GM19240 (cell line): ENCODE results near the gene CTAG1B.
"Not testable (repeated sequence)": the region's sequence is repeated elsewhere in the genome, so short reads cannot be mapped to it uniquely, and the experiment has no call there.

ENCODE experiments used
- DNase-seq: peaks from one replicate; pipeline ENCODE4 v3.0.0; 2011; ENCODE audit warnings: low spot score; ENCODE audit not compliant: insufficient read length

Gene CTAG1B

GRCh38 chrX:154619182-154619581 is at the start of gene CTAG1B:
CTAG1B (minus strand) TSS chrX:154619282; CDS start chrX:154619218, 64 bp downstream.
- not testable (repeated sequence) for DNase-seq

- DNase-seq, result no peak
Observed at GRCh38 chrX:154661899-154662298, 42.8 kb upstream of the CTAG1B start.

- DNase-seq, result no peak
Observed at GRCh38 chrX:154661170-154661569, 42.1 kb upstream of the CTAG1B start.

DNA sequence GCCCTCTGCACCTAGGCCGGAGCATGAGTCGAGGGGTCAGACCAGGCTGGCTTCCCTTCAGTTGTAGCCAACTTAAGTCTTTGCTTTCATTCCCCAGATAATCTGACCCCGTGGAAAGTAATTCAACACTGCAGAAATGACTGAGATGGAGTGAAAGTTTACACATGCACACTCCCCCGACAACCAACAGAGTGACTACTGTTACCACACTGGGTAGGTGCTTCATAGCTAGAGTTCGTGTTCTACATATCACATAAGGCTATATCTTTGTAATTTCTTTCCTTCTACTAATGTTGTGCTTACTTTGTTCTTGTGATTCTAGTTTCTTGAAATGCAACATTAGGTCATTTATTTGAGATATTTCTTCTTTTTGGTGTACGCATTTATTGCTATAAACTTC is 41.5 kb upstream of the CTAG1B start:
- DNase-seq, result no peak

DNA sequence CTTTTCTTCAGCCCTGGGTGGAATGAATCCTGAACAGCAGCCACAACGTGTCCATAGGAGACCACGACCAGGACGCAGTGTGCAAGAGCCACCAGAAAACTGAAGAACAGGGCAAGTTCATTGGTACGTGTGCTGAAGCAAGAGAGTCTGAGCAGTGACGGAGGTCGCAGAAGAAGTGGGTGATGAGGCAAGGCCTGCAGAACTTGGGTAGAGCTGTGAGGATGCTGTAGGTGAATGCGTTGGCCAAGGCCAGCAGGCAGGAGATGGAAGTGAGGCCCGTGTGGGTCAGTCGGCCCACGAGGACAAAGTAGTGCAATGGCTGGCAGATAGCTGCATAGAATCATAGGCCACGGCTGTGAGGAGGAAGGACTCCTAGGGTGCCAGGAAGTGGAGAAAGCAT is 39.9 kb upstream of the CTAG1B start:
- DNase-seq, result no peak

- DNase-seq, result no peak
Observed at GRCh38 chrX:154658187-154658586, 39.1 kb upstream of the CTAG1B start.

DNA sequence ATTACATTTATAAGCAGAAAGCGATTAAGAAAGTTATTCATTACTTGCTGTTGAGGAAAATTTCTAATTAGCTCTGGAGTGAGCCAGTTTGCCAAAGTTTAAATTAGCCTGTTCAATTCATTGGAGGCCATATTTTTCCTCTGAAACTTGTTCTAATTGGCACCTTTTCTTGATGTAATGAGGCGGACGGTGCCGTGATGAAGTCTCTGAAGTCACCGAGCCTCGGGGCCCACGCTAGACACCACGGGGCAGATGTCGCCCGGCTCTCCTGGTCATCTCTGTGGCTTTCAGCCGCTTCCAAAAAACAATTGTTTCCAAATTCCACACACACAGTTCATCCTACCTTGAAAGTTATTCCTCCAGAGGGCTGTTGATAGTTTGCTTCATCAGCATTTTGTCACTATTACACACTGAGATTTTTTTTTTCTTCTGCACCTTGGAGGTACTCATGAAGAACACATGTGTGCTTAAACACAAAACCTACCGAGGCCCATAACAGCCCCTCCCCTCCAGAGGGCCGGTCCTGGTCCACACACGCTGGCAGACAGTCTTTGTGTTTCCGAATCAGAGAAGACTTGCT is 38.2 kb upstream of the CTAG1B start:
- no peak for DNase-seq

GRCh38 chrX:154655786-154656185 is 36.7 kb upstream of the CTAG1B start:
- no peak for DNase-seq

DNA sequence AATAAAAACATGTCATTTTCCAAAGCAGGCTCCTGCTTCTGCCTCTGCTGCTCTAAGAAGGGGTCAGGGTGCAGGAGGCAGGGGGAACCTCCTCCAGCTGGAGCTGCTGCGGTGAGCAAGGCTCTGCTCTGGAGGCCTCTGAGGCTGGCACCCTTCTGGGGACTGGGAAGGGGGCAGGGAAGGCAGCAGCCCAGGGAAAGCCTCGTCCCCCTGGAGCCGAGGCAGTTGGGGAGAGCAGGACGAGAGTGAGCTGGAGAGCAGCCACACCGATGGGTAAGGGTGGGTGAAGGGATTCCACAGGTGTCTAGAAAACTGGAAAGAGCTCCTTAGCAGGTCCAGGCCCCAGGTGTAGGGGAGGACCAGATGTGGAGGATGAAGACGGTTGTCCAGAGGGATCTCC is 36.3 kb upstream of the CTAG1B start:
- DNase-seq, result no peak

GRCh38 chrX:154654925-154655324 is 35.8 kb upstream of the CTAG1B start:
- no peak for DNase-seq

DNA sequence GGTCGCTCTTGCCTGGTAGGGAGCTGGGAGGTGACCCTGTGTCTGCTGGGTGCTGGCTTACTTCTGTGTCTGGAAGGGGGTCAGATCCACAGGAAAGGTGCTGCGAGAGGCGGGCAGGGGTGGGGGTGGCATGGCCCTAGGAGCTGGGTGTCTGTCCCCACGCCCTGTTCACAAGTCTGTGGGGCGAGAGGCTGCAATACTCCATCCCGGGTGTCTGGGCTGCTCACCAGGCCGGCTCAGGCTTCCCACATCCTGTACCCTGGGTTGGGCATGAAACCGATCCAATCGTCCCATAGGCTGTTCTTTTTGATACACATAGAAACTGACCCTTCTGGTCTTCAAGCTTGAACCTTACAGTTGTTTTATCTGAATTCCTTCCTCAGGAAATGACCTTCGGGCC is 35.3 kb upstream of the CTAG1B start:
- DNase-seq, result no peak

- DNase-seq, result not testable (repeated sequence)
Observed at GRCh38 chrX:154653413-154653812, 34.3 kb upstream of the CTAG1B start, which contains the start of gene CTAG2. CTAG2 (minus strand) TSS chrX:154653579; CDS start chrX:154653515, 64 bp downstream.

DNA sequence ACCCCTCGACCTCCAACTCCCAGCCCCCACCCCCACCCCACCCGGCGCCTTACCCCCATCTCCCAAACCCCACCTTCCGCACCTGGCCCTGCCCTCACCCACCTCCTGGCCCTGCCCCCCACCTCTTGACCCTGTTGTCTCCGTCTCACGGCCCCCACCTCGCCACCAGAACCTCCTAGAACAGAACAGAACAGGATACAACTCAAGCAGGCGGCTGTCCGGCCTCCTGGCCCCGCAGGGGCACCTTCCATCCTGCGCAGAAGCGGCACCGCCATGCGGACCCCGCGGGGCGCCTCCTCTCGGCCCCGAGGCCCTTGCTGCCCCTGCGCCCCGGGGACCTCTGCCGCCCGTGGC is 33.9 kb upstream of the CTAG1B start:
- DNase-seq, result no peak

GRCh38 chrX:154652311-154653047 is 33.4 kb upstream of the CTAG1B start:
- DNase-seq, result no peak

GRCh38 chrX:154650221-154650510 is 31.1 kb upstream of the CTAG1B start:
- DNase-seq, result no peak

GRCh38 chrX:154649503-154650220 is 30.6 kb upstream of the CTAG1B start:
- no peak for DNase-seq

GRCh38 chrX:154648931-154649330 is 29.8 kb upstream of the CTAG1B start:
- DNase-seq, result no peak

- DNase-seq, result not testable (repeated sequence)
Observed at GRCh38 chrX:154645745-154646378, 26.8 kb upstream of the CTAG1B start.

GRCh38 chrX:154643708-154644107 is 24.6 kb upstream of the CTAG1B start:
- not testable (repeated sequence) for DNase-seq

GRCh38 chrX:154641740-154642139 is 22.7 kb upstream of the CTAG1B start:
- not testable (repeated sequence) for DNase-seq

DNA sequence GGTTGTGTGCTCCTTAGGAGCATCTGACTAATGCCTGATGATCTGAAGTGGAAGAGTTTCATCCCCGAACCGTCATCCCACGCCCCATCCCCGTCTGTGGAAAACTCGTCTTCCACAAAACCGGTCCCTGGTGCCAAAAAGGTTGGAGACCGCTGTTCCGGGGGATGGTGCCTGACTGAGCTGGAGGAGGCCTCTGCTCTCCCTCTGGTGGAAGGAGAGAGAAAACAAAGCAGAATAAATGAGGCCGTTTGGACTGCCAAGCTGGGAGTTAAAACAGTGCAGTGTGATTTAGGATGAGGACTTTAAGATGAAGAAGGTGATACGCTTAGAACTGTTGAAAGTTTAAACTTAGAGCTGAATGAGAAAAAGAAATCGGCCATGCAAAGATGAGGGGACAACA is 14.6 kb upstream of the CTAG1B start:
- not testable (repeated sequence) for DNase-seq

GRCh38 chrX:154630949-154631348 is 11.9 kb upstream of the CTAG1B start:
- DNase-seq, result not testable (repeated sequence)
